Heart right ventricle (tissue), 16 donors: Measurements from ENCODE around the gene MAP3K5. TPM values are rescaled to one million over a fixed set of nuclear protein-coding genes. Genes with fewer than 3 reads are reported as not detected.

Experiments used
- ATAC-seq, 8 donors: fragments of 200-7000 bp; cut with Tn5 transposase; one replicate each; pipeline ENCODE4 v1.9.1; 2020; ENCODE audit warnings: mild to moderate bottlenecking in 8 of 8, moderate library complexity in 8 of 8, moderate number of reproducible peaks in 1 of 8
- DNase-seq, 2 donors: peaks; one replicate each; pipeline ENCODE4 v3.0.0-alpha.2; 2020
- H3K27ac ChIP-seq, 10 donors: fragments of 200-600 bp; sonication (generic) in 2 of 10; one replicate each; pipeline versions ENCODE4 v1.5.0 to v1.8.0; 2020 to 2022; ENCODE audit warnings: mild to moderate bottlenecking in 3 of 10
- H3K27me3 ChIP-seq, 7 donors: fragments of 200-600 bp; one replicate each; pipeline ENCODE4 v1.8.0; 2021 to 2022; ENCODE audit warnings: mild to moderate bottlenecking in 2 of 7
- H3K36me3 ChIP-seq, 9 donors: fragments of 200-600 bp; sonication (generic) in 1 of 9; one replicate each; pipeline versions ENCODE4 v1.5.0 to v1.8.0; 2020 to 2022; ENCODE audit warnings: mild to moderate bottlenecking in 2 of 9
- H3K4me1 ChIP-seq, 9 donors: fragments of 200-600 bp; sonication (generic) in 1 of 9; one replicate each; pipeline versions ENCODE4 v1.5.0 to v1.8.0; 2020 to 2022; ENCODE audit warnings: mild to moderate bottlenecking in 4 of 9
- H3K4me3 ChIP-seq, 10 donors: fragments of 200-600 bp; sonication (generic) in 2 of 10; one replicate each; pipeline versions ENCODE4 v1.5.0 to v1.8.0; 2020 to 2022; ENCODE audit warnings: mild to moderate bottlenecking in 7 of 10, moderate library complexity in 2 of 10
- H3K9me3 ChIP-seq, 11 donors: fragments of 200-600 bp in 10 of 11; sonication (generic) in 2 of 11; one replicate each; pipeline versions ENCODE4 v1.5.0 to v1.8.0; 2013 to 2022; ENCODE audit warnings: mild to moderate bottlenecking in 2 of 11, control low read depth in 1 of 11, moderate library complexity in 1 of 11
- CTCF ChIP-seq, 9 donors: fragments of 200-600 bp; sonication (generic) in 2 of 9; IDR thresholded peaks; one replicate each; pipeline versions ENCODE4 v1.5.0 to v1.8.0; 2021 to 2022; ENCODE audit warnings: antibody characterized with exemption in 9 of 9, mild to moderate bottlenecking in 5 of 9, moderate library complexity in 1 of 9
- WGBS, 2 donors: extraction: QIAGEN DNeasy Blood & Tissue Kit; methylation state at CpG; one replicate each; pipeline ENCODE4 v1.1.7; 2013; ENCODE audit warnings: inconsistent platforms in 1 of 2; 5-methylcytosine and 5-hydroxymethylcytosine counted together
- intact Hi-C, 10 donors: fragments of 100-400 bp; cut with DNase I; formaldehyde crosslinking; loops; one replicate each; pipeline versions ENCODE4 v1.11.1 to v1.14.2; 2022
- polyA plus RNA-seq, 2 donors: library from polyadenylated mRNA; stranded (reverse); fragments of 200-250 nt; gene quantifications; one replicate each; pipeline ENCODE4 v1.2.3, GENCODE V29; 2013
- total RNA-seq, 10 donors: library from RNA; stranded (reverse); fragmentation: NEBNext Ultra II Directional in 3 of 10; extraction: Animal tissue kit (Norgen Biotek cat#: 25700) in 3 of 10; gene quantifications; one replicate each; pipeline versions ENCODE4 v1.2.1 to v1.2.4, GENCODE V29; 2021 to 2023
- donor health status: Arrhythmogenic right ventricular cardiomyopathy.
- donor health status: ischemic (EF 13 %, LVEDD 7.1; RV severe dilation, severe dysfunction).
- donor health status: healthy with polysubstance abuse.
- donor health status: DM: no; HTN: yes; CAD: no.
- donor health status: DM: no; HTN: no; CAD: no.
- donor health status: ischemic (EF 25% LVEDD 6.9; RV normal size, moderate dysfunction).
- donor health status: ischemic (EF 25% LVEDD 5.7; RV mildly dilated, moderate dysfunction).
- donor health status: healthy.
- donor health status: DM: yes; HTN: yes; CAD: no.
- donor health status: Ischemic cardiomyopathy.
- donor health status: ischemic (EF 35%, LVEDD 5.7; RV mildly dilated, moderate dysfunction).
- donor health status: nonischemic (EF 11% LVEDD 7.7; RV severe dilation, severe dysfunction).
- donor health status: DM: yes; HTN: yes; CAD: no.
- donor health status: PGD.
- donor health status: ischemic (EF 29% LVEDD 5.4; RV normal size, mild dysfunction).
- donor health status: nonischemic (EF 23%, LVEDD 6.1; RV moderate dilation, normal function).

Gene MAP3K5
- total and polyA plus RNA-seq, 12 donors = 5.1 to 35.7 (median 27.8) TPM

- H3K27ac ChIP-seq = peak overlapping the region in 3 of 10 donors; percentile 14 to 56 (median 51)
- no peak for ATAC-seq
- H3K36me3 ChIP-seq = no peaks in the 10 kb centered on the region
- no peak for DNase-seq
- no peaks in the 10 kb centered on the region for H3K9me3 ChIP-seq
- WGBS, 2 donors = 89 to 93% methylated on average over 6 of the region's 6 CpGs
- no peak for TF ChIP-seq CTCF (IDR thresholded peaks at IDR 0.05)
- intact Hi-C loops = no loop called here
- no peak overlapping the region for H3K4me3 ChIP-seq
- no peaks in the 10 kb centered on the region for H3K27me3 ChIP-seq
- peaks cover 18 to 79% (median 55%) of the 10 kb centered on the region in 9 donors for H3K4me1 ChIP-seq
Observed at GRCh38 chr6:136767570-136768309, 24.5 kb downstream of the MAP3K5 start.

GRCh38 chr6:136767103-136767502 lies 25.2 kb downstream of the MAP3K5 start:
- peak overlapping the region in 4 of 10 donors; percentile 14 to 57 (median 54) for H3K27ac ChIP-seq
- H3K9me3 ChIP-seq = no peaks in the 10 kb centered on the region
- 48 to 66% methylated on average over 2 of the region's 2 CpGs for WGBS, 2 donors
- H3K4me1 ChIP-seq = peaks cover 18 to 79% (median 56%) of the 10 kb centered on the region in 9 donors
- intact Hi-C loops = no loop called here
- H3K36me3 ChIP-seq = no peaks in the 10 kb centered on the region
- TF ChIP-seq CTCF (IDR thresholded peaks at IDR 0.05) = no peak
- no peaks in the 10 kb centered on the region for H3K27me3 ChIP-seq
- H3K4me3 ChIP-seq = no peak overlapping the region
- DNase-seq = no peak
- no peak for ATAC-seq

- Histone ChIP-seq H3K27ac (peak overlapping the region in 9 of 10 donors; percentile 13 to 62 (median 53)), H3K36me3 (no peaks in the 10 kb centered on the region), H3K9me3 (no peaks in the 10 kb centered on the region), H3K4me3 (no peak overlapping the region), H3K4me1 (peaks cover 22 to 81% (median 60%) of the 10 kb centered on the region in 9 donors), H3K27me3 (no peaks in the 10 kb centered on the region)
- intact Hi-C loops = no loop called here
- DNase-seq (no peak), ATAC-seq (peak in 4 of 8 donors; percentile 23 to 71 (median 49))
- 41 to 60% methylated on average over 3 of the region's 3 CpGs for WGBS, 2 donors
- TF ChIP-seq CTCF (IDR thresholded peaks at IDR 0.05) = no peak
Observed at GRCh38 chr6:136766274-136766673, 26.0 kb downstream of the MAP3K5 start.

GRCh38 chr6:136764517-136764993 lies 27.7 kb downstream of the MAP3K5 start:
- Histone ChIP-seq H3K27ac (peak overlapping the region in 5 of 10 donors; percentile 8 to 92 (median 26)), H3K4me1 (peaks cover 28 to 85% (median 65%) of the 10 kb centered on the region in 9 donors), H3K4me3 (no peak overlapping the region), H3K27me3 (no peaks in the 10 kb centered on the region), H3K9me3 (no peaks in the 10 kb centered on the region), H3K36me3 (no peaks in the 10 kb centered on the region)
- DNase-seq (no peak), ATAC-seq (no peak)
- TF ChIP-seq CTCF (IDR thresholded peaks at IDR 0.05) = no peak
- WGBS, 2 donors = 83 to 84% methylated on average over 3 of the region's 3 CpGs
- intact Hi-C loops = no loop called here
